Testis (tissue), 2 donors: Measurements from ENCODE around the gene BAHCC1.

Experiments
- POLR2A ChIP-seq: fragments of 450-650 bp; IDR thresholded peaks from one replicate; pipeline ENCODE4 v1.6.1; 2017; ENCODE audit warnings: antibody characterized with exemption, mild to moderate bottlenecking, moderate library complexity
- TF ChIP-seq, protein P1 (sequence below), 3 experiments: fragments of 450-650 bp in 2 of 3; fragments of 200-600 bp in 1 of 3; sonication (generic) in 1 of 3; IDR thresholded peaks; one replicate each; pipeline ENCODE4 v1.5.1; 2016 to 2019; ENCODE audit warnings: antibody characterized with exemption in 3 of 3, mild to moderate bottlenecking in 2 of 3, moderate library complexity in 1 of 3

DNA sequence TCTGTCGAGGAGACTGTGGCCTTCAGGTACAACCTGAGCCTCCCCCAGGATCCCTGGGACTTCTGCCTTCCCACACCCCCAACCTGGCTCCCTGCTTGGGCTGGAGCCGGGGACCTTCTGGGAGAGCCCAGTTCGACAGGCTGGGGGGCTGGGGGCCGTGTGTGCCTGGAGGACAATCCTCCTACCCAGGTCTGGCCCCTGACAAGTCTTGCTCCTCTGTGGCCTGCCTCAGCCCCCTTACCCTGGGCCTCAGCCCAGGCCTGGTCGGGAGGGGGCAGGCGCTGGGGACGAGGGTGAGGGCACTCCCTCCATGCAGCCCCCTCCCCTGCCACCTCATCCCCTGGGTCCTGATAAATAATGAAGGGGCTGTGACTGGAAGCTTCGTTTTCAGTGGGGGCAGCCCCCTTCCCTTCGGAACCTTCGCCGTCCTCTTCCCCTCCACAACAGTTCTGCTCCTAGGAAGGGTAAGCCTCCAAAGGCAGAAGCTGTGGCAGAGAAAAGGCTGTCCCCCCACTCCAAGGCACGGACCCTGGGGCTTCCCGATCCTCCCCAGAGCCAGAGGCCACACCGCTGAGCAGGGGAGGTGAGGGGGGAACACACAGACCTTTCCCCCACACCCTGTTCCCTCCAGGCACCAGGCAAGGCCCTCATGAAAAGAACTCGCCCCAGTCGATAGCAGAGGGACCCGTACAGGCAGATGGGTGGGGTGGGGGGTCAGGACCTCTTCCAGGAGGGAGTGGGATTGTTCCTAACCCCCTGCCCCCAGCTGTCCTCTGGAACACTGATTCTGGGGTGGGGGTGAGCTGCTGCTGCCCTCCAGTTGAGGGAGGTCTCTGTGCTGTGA lies 5.0 kb upstream of the BAHCC1 start:
- TF ChIP-seq, protein P1, sequence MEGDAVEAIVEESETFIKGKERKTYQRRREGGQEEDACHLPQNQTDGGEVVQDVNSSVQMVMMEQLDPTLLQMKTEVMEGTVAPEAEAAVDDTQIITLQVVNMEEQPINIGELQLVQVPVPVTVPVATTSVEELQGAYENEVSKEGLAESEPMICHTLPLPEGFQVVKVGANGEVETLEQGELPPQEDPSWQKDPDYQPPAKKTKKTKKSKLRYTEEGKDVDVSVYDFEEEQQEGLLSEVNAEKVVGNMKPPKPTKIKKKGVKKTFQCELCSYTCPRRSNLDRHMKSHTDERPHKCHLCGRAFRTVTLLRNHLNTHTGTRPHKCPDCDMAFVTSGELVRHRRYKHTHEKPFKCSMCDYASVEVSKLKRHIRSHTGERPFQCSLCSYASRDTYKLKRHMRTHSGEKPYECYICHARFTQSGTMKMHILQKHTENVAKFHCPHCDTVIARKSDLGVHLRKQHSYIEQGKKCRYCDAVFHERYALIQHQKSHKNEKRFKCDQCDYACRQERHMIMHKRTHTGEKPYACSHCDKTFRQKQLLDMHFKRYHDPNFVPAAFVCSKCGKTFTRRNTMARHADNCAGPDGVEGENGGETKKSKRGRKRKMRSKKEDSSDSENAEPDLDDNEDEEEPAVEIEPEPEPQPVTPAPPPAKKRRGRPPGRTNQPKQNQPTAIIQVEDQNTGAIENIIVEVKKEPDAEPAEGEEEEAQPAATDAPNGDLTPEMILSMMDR (IDR thresholded peaks at IDR 0.05), result no peak
- TF ChIP-seq POLR2A, result no peak
